ENCODE measurements around the gene EFEMP2.
A peak's percentile ranks its signal among the peaks of the same experiment; 100 is the strongest.

GRCh38 chr11:65890324-65891218 lies 18.0 kb upstream of the EFEMP2 start, which contains the start of gene CCDC85B:
- TF ChIP-seq POLR2A (IDR thresholded peaks at IDR 0.05): peak; percentile 64 to 85 (median 74)
- TF ChIP-seq, protein P1, sequence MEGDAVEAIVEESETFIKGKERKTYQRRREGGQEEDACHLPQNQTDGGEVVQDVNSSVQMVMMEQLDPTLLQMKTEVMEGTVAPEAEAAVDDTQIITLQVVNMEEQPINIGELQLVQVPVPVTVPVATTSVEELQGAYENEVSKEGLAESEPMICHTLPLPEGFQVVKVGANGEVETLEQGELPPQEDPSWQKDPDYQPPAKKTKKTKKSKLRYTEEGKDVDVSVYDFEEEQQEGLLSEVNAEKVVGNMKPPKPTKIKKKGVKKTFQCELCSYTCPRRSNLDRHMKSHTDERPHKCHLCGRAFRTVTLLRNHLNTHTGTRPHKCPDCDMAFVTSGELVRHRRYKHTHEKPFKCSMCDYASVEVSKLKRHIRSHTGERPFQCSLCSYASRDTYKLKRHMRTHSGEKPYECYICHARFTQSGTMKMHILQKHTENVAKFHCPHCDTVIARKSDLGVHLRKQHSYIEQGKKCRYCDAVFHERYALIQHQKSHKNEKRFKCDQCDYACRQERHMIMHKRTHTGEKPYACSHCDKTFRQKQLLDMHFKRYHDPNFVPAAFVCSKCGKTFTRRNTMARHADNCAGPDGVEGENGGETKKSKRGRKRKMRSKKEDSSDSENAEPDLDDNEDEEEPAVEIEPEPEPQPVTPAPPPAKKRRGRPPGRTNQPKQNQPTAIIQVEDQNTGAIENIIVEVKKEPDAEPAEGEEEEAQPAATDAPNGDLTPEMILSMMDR (IDR thresholded peaks at IDR 0.05): peak in 3 of 7 experiments; percentile 16 to 36 (median 20)
